ENCODE measurements around the gene HES6.

GRCh38 chr2:238265605-238266004 lies 25.8 kb upstream of the HES6 start:
- TF ChIP-seq POLR2A (IDR thresholded peaks at IDR 0.05) (no peak), CTCF (IDR thresholded peaks at IDR 0.05) (no peak)

Data from Peyer's patch (tissue), 4 donors.